ENCODE results near the gene SUPT6H.

DNA sequence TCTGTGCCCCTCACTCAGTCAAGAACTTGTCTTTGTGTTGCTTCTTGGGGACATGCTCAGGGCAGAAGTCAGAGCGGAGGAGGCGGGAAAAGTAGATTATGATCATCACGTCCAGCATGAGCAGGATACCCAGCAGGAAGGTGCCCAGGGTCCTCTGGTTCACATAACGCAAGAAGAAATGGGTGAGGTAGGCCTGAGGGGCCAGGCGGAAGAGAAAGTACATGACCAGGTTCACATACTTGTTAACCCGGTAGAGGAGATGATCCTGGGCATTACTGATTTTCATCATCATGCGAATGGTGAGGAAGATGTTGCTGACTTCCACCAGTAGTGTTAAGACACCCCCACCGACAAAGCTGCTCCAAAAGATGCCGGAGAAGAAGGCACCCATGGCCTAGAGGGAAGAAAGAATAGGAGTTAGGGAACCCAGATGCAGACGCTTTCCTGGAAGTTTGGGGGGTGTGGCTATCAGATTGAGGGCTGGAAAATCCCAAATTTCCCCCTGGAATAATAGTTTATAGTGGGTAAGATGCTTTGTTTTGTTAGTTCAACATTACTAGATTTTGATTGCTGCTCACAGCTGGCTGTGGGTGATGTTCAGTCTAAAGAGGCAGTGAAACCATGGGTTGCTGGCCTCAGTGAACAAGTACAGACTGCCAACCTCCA lies 62.6 kb downstream of the SUPT6H start:
- TF ChIP-seq CTCF (IDR thresholded peaks at IDR 0.05) (no peak), POLR2A (IDR thresholded peaks at IDR 0.05) (no peak), EP300 (IDR thresholded peaks at IDR 0.05) (no peak), POLR2AphosphoS5 (IDR thresholded peaks at IDR 0.05) (no peak)

Measured in stomach (tissue), 4 donors.